CD4-positive, alpha-beta T cell treated with Interleukin-12 subunit alpha and Interleukin-12 subunit beta, for 1 hour (primary cell): ENCODE results near the gene CFAP77.
"Not testable (repeated sequence)": the region's sequence is repeated elsewhere in the genome, so short reads cannot be mapped to it uniquely, and the experiment has no call there.

Experiments
- DNase-seq: peaks from one replicate; pipeline ENCODE4 v3.0.0-alpha.2; 2020

Gene CFAP77

DNA sequence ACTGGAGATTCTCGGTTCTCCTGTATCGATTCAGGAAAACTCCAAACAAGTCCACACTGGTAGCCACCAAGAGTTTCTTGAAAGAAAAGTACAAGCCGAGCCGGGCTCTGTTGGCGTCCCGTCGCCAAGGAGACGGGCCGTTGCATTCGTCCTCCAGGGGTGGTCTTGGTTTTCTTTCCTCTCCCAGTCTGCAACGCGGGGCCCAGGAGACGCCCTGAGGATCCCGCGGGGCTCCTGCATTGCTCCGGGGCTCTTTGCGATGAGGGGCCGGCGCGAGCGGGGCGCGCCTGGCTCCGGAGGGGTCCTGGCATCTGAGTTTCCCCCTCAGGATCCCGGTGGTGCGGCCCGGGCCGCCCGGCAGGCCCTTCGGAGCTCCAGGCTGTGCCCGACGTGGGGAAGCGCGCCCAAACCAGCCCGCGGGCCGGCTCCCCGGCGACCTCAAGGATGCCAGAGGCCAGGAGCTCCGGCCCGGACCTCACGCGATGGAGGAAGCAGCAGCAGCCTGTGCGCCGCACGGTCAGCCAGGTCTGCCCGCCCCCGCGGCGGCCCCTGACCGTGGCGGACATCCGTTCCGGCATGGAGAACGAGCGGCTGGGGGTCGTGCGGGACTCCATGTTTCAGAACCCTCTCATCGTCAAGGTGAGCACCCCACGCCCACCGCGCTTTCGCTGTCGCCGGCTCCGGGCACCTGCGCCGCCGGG is at the start of gene CFAP77:
Gene CFAP77, plus strand, starts transcription at position 384 of the 701 bp plus-strand sequence. Its CDS starts 61 bp downstream, at position 445.
- peak; percentile 38 for DNase-seq

DNA sequence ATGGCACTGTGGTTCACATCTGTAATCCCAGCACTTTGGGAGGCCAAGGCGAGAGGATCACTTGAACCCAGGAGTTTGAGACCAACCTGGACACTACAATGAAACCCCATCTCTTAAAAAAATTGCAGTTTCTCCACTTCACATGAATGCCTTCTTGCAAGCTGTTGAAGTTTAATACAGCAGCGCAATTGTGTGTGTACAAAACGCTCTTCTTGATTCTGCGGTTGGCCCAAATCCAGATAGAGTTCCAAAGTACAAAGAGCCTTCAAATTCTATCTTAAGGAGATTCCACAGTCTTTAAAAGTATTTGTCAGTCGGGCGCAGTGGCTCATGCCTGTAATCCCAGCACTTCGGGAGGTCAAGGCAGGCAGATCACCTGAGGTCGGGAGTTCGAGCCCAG is 45.9 kb upstream of the CFAP77 start:
- no peak for DNase-seq

GRCh38 chr9:132365986-132366385 is 44.0 kb upstream of the CFAP77 start:
- DNase-seq, result no peak

DNA sequence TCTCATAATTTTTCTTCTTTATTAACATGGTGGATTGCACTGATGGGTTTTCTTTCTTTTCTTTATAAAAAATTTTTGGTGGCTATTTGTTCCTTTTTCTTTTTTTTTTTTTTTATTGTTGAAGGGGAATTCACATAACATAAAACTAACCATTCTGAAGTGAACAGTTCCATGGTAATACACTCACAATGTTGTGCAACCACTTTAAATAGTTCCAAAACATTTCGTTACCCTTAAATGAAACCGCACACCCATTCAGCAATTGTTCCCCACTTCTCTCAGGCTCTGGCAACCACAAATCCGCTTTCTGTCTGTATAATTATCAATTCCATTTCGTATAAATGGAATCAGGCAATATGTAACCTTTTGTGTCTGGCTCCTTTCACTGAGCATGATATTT is 43.5 kb upstream of the CFAP77 start:
- no peak for DNase-seq

GRCh38 chr9:132367613-132368313 is 42.2 kb upstream of the CFAP77 start:
- no peak for DNase-seq

DNA sequence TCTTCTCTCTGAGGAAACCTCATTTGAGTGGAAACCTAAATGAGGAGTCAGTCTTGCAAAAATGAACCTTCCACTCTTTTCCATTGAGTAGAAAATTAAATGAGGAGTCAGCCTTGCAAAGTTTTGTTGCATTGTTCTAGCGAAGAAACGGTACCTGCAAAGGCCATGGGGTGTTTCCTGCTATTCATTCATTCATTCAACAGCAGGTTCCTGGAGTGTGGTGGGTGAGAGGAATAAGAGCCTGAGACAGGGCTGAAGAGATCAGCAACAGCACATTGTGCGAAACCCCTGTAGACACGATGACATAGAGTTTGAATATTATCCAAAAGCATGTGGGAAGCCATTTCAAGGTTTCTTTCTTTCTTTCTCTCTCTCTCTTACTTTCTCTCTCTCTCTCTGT is 40.6 kb upstream of the CFAP77 start:
- DNase-seq, result no peak

GRCh38 chr9:132370592-132370991 is 39.4 kb upstream of the CFAP77 start:
- no peak for DNase-seq

DNA sequence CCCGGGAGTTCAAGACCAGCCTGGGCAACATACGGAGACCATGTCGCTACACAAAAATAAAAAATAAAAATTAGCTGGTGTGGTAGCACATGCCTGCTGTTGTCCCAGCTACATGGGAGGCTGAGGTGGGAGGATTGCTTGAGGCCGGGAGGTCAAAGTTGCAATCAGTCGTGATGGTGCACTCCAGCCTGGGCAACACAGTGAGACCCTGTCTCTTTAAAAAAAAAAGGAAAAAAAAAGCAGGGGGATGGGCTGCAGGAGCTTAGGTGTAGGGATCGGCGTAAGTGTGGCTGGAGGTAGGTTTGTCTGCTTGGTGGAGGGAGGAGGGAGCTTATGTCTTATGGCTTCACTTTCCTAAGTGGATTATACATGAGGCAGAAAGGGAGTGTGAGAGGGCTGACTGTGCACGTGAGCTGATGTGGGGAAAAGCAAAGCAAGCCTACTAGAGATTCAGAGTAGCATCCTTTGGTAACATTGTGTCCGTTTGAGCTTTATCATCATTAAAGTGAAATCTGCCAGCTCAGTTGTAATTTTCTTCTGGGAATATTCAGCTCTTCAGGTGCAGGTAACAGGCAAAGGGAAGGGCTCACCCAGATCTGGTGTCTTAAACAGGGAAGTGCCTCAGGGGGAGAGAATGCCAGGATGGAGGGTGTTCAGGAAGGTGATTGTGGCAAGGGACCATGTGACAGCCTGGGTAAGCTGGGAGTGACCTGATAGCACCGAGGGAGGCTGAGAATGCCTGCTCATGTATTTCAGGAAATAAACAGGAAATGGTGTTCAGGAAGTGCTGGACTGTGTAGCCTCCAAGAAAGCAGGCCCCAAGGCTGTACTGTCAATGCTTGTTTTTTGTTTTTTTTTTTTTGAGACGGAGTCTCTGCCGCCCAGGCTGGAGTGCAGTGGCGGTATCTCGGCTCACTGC is 37.6 kb upstream of the CFAP77 start:
- DNase-seq, result peak; percentile 9

GRCh38 chr9:132377769-132378168 is 32.2 kb upstream of the CFAP77 start:
- DNase-seq, result not testable (repeated sequence)

DNA sequence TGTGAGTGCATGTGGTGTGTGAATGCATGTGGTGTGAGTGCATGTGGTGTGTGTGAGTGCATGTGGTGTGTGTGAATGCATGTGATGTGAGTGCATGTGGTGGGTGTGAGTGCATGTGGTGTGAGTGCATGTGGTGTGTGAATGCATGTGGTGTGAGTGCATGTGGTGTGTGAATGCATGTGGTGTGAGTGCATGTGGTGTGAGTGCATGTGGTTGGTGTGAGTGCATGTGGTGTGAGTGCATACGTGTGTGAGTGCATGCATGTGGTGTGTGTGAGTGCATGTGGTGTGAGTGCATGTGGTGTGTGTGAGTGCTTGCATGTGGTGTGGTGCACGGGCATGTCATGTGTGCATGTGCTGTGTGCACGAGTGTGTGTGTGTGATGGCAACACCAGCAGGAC is 31.6 kb upstream of the CFAP77 start:
- not testable (repeated sequence) for DNase-seq

DNA sequence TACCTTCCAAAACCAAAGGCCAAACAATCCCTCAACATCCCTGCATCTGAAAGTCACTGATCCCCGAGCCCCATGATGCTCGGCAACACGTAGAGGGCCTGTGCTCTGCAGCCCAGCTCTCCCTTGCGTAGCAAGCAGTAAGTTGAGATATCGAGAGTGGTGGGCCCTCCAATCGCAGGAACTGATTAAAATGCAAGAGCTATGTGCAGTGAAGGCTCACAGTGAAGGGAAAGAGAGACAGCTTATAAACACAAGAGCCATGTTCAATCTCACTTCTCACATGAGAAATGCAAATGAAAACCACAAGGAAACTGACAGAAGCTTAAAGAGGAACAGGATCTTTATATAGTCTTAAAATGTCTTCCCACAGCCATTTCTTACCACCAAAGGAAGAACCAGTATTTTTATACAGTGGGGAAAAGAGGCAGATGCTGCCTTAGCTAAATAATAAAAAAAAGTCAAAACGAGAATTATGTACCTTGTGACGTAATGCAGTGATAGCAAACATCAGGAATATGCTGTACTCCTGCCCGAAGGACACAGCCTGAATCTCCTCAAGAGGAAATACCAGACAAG is 28.0 kb upstream of the CFAP77 start:
- DNase-seq, result no peak

DNA sequence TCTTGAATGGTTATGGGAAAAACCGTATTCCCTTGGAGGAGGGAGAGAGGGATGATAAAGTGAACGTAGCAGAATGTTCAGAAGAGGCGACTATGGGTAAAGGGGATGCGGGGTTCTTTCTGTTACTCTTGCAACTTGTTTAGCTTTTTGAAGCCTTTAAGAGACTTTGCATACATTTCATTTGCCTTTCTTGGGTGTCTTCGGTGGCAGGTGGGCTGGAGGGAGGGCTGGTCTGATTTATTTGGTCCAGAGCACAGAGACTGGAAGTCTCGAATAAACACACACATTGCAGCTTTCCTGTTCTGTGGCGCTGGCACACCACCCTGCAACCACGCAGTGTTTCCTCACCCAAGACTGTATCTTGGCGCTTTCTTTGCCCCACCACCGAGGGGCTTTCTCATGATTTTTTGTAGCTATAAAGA is 26.5 kb upstream of the CFAP77 start:
- DNase-seq, result no peak

- DNase-seq, result no peak
These were observed 25.6 kb upstream of the CFAP77 start for GRCh38 chr9:132384376-132384775.

DNA sequence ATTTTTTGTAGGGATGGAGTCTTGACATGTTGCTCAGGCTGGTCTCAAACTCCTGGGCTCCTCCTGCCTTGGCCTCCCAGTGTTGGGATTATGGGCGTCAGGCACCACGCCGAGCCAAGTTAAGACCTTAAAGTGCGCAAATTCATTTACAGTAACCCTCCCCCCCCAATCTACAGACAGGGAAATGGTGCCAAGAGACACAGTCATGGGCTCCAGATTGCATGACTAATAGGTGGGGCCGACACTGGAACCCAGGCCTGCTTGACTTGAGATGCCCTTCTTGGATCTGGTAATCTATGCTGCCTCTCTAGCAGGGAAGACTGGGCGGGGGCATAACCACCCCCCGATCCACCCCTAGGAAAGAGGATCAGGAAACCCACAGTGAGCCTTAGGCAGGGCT is 22.9 kb upstream of the CFAP77 start:
- no peak for DNase-seq

GRCh38 chr9:132390966-132391365 is 19.0 kb upstream of the CFAP77 start:
- DNase-seq, result no peak

DNA sequence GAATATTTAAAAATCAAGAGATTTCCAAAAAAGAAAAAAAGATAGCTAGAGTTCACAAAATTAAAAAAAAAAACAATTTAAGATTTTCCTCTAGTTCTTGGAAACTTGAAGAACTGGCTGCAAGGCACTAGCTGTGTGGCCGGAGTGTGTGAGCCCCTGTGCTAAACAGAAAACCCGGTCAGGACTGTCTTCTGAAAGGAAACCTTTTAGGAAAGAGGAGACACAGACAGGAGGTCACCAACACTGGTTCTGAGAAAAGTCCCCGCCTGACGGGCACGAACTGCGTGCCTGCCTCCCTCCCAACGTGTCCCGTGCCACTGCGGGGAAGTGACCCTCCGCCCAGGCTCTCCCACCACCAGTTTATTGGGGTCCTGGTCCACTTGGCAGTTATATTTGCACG is 18.6 kb upstream of the CFAP77 start:
- no peak for DNase-seq

GRCh38 chr9:132395560-132395959 is 14.5 kb upstream of the CFAP77 start:
- DNase-seq, result no peak

DNA sequence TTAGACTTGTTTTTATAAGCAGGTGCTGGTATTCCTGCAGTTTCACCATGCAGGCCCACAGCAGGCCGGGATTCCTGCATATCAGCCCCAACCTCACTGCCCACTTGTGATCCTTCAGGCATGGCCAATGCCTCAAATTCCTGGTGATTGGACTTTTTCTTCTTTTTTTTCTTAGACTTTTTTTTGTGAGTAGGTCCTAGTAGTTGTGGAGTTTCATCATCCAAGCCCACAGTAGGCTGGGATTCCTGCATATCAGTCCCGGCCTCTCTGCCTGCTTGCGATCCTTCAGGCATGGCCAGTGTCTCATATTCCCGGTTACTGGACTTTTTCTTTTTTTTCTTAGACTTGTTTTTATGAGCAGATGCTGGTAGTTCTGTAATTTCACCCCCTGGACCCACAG is 8.2 kb upstream of the CFAP77 start:
- DNase-seq, result no peak

GRCh38 chr9:132404228-132404881 is 5.7 kb upstream of the CFAP77 start:
- DNase-seq, result peak; percentile 26

DNA sequence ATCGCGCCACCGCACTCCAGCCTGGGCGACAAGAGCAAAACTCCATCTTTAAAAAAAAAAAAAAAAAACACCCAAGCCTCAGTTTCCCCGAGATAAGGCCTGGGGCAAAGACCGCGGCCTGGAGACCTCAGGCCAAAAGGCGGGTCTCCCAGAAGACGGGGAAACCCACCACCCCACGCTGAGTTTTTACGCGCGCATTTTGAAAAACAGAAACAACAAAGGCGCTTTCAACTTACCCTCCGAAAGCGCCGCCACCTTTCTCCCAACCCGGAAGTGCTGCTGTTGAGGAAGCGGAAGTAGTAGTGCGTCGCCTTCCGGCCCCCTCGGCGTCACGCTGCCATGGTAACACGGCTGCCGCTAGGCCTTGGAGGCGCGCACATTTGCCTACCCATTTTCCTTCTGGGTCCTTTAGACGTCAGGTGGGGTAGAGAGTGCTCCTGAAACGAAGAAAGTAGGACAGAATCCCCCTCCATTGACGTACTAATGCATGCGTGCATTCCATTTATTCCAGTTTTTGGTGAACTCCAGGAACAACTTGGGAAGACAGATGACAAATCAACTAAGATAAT is 3.4 kb upstream of the CFAP77 start, which contains the start of gene TTF1:
Gene TTF1, minus strand, starts transcription at position 287 of the 569 bp plus-strand sequence. CDS start 4,019 bp downstream, outside the sequence.
- DNase-seq, result peak; percentile 93

- no peak for DNase-seq
These were observed 2.8 kb upstream of the CFAP77 start for GRCh38 chr9:132407196-132407595.

DNA sequence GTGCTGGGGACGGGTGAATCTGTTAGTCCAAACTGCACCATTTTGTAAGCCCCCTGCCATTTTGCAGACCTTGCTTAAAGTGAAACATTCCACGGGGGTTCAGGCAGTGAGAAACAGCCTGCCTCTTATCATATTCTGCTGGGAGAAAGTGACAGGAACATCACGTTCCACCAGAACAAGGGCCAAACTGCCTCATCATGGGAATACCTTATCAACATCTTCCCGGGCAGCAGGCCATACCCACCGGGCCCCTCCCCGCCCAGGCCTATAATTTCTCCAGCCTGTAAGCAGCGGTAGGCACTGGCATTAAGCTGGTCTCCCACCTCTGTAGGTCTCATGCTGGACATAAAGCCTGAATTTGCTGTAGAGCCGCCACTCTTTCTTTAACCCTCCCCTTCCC is 1.5 kb upstream of the CFAP77 start:
- DNase-seq, result no peak
